ENCODE measurements around the gene MAPKAPK3. TPM values are rescaled to one million over a fixed set of nuclear protein-coding genes. Genes with fewer than 3 reads are reported as not detected.

Gene MAPKAPK3
- total and polyA plus RNA-seq, 2 of the 8 experiments (the other 6 are each of a cell fraction or from before 2014, with no cell fraction given) = 65.4 to 99.8 TPM

DNA sequence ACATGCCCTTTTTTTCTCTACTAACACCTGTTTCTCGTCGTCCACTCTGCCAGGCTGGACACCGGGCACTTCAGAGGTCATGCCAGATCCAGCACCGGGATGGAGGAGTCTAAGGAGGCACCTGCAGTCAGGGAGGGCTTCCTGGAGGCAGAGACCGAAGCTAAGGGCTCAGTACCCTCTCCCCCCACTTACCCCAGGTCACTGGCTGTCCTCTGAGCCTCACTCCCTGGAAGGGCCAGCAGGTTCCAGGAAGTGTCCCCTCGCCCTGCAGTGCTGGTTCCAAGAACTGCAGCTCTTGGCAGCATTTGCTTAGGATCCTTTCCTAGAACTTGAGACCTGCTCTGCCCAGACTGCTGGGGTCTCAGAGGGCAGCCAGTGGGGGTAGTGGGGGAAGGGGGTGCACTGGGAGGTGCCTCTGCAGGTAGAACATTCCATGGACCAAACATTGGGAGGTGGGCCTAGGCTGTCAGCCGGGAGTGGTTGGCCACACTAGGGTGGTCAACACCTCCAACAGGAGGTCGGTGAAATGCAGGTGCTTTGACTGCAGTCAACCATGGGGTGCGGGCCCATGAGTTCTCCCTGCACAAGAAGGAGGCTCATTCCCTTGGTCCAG is 16.7 kb upstream of the MAPKAPK3 start (continued):
- no peak for TF ChIP-seq CTBP2 (IDR thresholded peaks at IDR 0.05; ENCODE audit: borderline replicate concordance, insufficient read depth, insufficient read length, low read length)
- no peak for TF ChIP-seq HDAC6 (IDR thresholded peaks at IDR 0.05; ENCODE audit: low read depth, low read length)
- TF ChIP-seq, protein P1, sequence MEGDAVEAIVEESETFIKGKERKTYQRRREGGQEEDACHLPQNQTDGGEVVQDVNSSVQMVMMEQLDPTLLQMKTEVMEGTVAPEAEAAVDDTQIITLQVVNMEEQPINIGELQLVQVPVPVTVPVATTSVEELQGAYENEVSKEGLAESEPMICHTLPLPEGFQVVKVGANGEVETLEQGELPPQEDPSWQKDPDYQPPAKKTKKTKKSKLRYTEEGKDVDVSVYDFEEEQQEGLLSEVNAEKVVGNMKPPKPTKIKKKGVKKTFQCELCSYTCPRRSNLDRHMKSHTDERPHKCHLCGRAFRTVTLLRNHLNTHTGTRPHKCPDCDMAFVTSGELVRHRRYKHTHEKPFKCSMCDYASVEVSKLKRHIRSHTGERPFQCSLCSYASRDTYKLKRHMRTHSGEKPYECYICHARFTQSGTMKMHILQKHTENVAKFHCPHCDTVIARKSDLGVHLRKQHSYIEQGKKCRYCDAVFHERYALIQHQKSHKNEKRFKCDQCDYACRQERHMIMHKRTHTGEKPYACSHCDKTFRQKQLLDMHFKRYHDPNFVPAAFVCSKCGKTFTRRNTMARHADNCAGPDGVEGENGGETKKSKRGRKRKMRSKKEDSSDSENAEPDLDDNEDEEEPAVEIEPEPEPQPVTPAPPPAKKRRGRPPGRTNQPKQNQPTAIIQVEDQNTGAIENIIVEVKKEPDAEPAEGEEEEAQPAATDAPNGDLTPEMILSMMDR (IDR thresholded peaks at IDR 0.05; ENCODE audit: control extremely low read depth in 1 of 3, insufficient read depth in 1 of 3, low read depth in 1 of 3, low read length in 3 of 3) = no peak
- TF ChIP-seq KDM5A (IDR thresholded peaks at IDR 0.05; ENCODE audit: low read length) = no peak
- no peak for TF ChIP-seq ZNF274 (IDR thresholded peaks at IDR 0.05; ENCODE audit: borderline replicate concordance, extremely low read depth, low read length)
- no peak for TF ChIP-seq EZH2 (IDR thresholded peaks at IDR 0.05; ENCODE audit: low read depth, low read length, severe bottlenecking)
